Gastrocnemius medialis (tissue), 4 donors: ENCODE measurements around the gene SLC5A6.

Experiments used
- POLR2A ChIP-seq, 2 donors: fragments of 450-650 bp; IDR thresholded peaks; one replicate each; pipeline ENCODE4 v1.6.1; 2017; ENCODE audit warnings: antibody characterized with exemption in 2 of 2, mild to moderate bottlenecking in 2 of 2, moderate library complexity in 2 of 2
- TF ChIP-seq, protein P1 (sequence below), 5 experiments: fragments of 450-650 bp in 3 of 5; fragments of 200-600 bp in 2 of 5; sonication (generic) in 2 of 5; IDR thresholded peaks in 4 of 5; conservative IDR thresholded peaks in 1 of 5; 1 replicate in 4 of 5; 2 replicates in 1 of 5; pipeline ENCODE4 v1.5.1; 2016 to 2019; ENCODE audit warnings: antibody characterized with exemption in 5 of 5, mild to moderate bottlenecking in 3 of 5, moderate library complexity in 3 of 5

DNA sequence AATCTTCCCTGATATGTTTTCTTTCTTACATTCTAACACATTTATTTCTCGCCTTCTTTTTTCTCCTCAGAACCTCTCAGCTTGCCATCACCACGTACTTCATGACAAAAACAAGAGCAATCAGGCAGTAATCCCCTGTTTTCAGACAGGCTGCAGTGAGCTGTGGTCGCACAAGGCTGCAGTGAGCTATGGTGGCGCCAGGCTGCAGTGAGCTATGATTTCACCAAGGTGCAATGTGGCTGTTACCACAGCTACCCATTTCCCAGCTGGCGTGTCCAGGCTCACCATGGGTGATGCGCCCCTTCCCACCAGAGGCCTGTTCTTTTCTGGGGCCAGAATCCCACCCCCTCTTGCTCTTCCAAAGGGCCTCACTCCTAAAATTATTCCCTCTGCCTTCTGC, 37.4 kb downstream of the SLC5A6 start:
- TF ChIP-seq, protein P1, sequence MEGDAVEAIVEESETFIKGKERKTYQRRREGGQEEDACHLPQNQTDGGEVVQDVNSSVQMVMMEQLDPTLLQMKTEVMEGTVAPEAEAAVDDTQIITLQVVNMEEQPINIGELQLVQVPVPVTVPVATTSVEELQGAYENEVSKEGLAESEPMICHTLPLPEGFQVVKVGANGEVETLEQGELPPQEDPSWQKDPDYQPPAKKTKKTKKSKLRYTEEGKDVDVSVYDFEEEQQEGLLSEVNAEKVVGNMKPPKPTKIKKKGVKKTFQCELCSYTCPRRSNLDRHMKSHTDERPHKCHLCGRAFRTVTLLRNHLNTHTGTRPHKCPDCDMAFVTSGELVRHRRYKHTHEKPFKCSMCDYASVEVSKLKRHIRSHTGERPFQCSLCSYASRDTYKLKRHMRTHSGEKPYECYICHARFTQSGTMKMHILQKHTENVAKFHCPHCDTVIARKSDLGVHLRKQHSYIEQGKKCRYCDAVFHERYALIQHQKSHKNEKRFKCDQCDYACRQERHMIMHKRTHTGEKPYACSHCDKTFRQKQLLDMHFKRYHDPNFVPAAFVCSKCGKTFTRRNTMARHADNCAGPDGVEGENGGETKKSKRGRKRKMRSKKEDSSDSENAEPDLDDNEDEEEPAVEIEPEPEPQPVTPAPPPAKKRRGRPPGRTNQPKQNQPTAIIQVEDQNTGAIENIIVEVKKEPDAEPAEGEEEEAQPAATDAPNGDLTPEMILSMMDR (IDR thresholded peaks at IDR 0.05 in 4 of 5, conservative IDR thresholded peaks at IDR 0.05 in 1 of 5) = no peak
- TF ChIP-seq POLR2A (IDR thresholded peaks at IDR 0.05) = no peak
